ENCODE data around the gene DGKQ.

The DGKQ gene

DNA sequence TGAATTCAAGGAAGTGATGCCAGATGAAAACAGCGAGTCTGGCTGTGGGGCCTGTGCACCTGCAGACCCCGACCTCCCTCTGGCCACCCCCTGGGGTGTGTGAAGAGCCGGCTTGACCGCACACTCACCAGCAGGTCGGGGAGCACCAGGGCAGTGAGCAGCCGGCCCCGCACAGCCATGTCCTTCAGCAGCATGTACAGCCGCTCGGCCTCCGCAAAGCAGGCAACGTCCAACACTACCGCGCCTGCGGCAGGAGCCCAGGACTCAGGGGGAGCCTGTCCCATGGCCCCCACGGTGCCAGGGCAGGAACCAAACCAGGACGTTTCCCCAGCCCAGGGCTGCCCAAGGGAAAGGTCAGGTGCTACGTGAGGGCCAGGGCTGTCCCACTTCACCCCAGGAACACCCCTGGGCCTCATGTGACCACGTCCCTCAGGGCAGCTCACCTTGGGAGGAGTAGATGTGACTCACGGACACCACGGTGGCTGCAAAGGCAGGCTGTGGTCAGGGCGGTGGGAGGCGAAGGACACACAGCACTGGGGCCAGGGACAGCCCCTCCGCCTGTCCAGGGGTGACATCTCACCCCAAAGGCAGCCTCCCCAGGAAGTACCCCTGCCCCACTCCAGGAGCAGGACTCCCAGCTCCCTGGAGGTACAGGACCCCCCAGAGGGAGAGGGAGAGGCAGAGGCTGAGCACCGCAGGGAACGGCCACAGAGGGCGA is 8.2 kb downstream of the DGKQ start:
- no peaks in the 10 kb centered on the region for H3K4me1 Mint-ChIP-seq (ENCODE audit: low read depth)
- no peaks in the 10 kb centered on the region for H3K27me3 Mint-ChIP-seq
- H3K4me3 Mint-ChIP-seq = no peak overlapping the region
- H3K27ac Mint-ChIP-seq = no peak overlapping the region
- no peaks in the 10 kb centered on the region for H3K36me3 Mint-ChIP-seq (ENCODE audit: low read depth)
- H3K9me3 Mint-ChIP-seq = no peaks in the 10 kb centered on the region

DNA sequence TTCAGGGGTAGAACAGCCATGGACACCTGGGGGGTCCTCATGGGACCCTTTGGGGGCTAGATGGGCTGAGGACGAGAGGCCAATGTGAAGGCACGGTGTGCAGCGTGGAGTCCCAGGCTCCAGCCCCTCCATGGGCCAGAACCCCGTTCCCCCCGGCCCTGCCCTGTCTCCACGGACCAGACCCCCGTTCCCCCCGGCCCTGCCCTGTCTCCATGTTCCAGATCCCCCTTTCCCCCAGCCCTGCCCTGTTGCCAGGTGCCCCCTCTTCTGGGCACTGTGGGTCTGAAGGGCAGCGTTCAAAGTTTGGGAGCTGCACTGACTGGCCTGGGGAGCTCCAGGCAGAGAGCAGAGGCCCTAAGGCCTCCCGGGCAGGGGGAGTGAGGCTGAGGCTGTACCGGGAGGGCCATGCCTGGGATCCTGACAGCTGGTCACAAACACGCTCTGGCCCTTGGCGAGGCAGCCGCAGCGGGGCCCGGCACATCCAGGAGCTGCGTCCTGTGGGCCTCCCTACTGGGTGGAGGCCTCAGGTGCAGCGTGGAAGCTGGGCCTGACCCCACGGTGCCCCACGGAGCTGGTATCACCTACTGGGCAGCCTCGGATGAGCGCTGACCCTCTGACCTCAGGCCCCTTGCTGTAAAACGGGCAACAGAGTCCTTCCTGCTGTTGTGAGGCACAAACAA is 8.9 kb downstream of the DGKQ start:
- Mint-ChIP-seq H3K9me3 (no peaks in the 10 kb centered on the region), H3K36me3 (ENCODE audit: low read depth) (no peaks in the 10 kb centered on the region), H3K4me3 (no peak overlapping the region), H3K4me1 (ENCODE audit: low read depth) (no peaks in the 10 kb centered on the region), H3K27ac (no peak overlapping the region), H3K27me3 (no peaks in the 10 kb centered on the region)

DNA sequence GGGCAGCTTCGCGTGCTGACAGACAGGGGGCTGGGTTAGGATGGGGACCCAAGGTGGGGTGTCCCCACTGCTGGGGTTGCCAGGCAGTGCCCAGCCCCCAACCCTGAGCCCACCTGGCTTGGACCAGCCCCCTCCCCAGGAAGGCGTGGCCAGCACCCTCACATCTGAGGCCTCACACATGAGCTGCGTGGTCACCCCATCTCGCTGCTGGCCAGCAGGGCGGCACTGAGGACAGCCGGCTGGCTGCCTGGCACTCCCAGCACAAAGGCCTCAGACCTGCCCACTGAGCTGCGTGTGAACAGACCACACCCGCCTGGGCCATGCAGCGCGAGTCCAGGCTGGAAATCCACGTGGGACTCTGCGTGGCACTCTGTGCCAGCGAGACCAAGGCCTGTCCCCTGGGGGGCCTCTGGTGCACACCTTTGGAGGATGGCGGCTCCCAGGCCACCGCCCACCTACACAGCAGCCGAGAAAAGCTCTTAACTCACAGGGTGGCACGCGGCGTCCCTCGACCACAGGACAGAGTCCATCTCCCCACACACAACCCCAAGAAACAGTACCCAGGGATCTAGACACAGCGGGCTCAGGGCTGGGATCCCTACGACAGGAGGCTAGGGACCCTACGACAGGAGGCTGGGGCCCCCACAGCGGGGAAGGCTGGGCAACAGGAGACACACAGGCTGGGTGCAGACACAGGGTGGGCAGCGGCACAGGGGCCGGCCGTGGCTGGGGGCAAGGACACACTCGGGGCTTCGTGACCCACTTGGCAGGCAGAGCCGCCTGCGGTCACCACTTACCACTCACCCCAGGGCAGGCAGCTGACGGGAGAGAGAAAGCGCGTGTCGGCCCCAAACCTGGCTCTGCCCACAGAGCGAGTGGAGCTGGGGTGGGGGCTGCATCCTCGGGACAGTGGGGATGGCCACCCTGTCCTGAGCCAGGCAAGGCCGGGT is 9.8 kb downstream of the DGKQ start:
- no peaks in the 10 kb centered on the region for H3K9me3 Mint-ChIP-seq
- H3K36me3 Mint-ChIP-seq (ENCODE audit: low read depth) = no peaks in the 10 kb centered on the region
- no peaks in the 10 kb centered on the region for H3K4me1 Mint-ChIP-seq (ENCODE audit: low read depth)
- H3K4me3 Mint-ChIP-seq = no peak overlapping the region
- H3K27ac Mint-ChIP-seq = no peak overlapping the region
- H3K27me3 Mint-ChIP-seq = no peaks in the 10 kb centered on the region

DNA sequence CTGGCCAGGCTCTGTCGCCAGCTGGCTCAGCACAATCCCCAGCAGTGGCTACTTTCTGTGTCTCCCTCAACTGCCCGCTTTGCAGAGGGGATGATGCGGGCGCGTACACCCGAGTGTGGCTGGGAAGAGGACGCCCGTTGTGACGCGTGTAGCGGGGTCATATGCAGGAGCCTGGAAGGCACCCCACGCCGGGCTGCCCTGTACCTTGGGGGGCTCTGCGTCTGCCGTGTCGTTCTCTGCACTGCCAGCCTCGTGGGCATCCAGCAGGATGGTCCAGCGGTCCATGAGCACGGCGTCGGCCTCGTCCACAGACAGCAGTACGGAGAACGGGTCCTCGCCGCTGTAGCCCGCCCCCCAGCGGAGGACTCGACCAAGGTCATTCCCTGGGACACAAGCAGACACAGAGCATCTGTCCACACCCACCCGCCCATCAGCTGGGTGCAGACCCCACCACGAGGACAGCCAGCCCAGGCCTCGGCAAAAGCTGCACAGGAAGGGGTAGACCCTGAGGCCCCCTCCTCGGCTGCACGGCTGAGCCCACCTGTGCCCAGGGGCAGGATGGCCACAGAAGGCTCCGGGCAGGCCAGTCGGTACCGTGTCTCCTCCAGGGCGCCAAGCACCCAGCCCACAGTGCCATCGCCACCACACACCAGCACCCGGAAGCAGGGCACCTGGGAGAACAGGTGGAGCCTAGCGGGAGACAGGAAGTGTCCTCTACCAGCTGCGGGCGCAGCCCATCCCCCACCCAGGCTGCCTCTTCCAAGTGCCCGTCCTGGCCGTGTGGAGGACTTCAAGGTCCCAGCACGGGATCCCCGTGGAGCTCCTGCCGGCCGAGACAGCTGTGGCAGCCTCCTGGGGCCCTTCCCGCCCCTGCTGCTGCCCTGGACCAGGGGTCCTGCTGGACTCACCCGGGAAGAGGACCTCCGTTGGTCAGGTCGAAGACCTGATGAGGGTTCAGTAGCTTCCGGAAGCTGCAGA is 10.8 kb downstream of the DGKQ start:
- no peaks in the 10 kb centered on the region for H3K4me1 Mint-ChIP-seq (ENCODE audit: low read depth)
- H3K27ac Mint-ChIP-seq = no peak overlapping the region
- no peak overlapping the region for H3K4me3 Mint-ChIP-seq
- H3K27me3 Mint-ChIP-seq = no peaks in the 10 kb centered on the region
- no peaks in the 10 kb centered on the region for H3K9me3 Mint-ChIP-seq
- H3K36me3 Mint-ChIP-seq (ENCODE audit: low read depth) = no peaks in the 10 kb centered on the region

DNA sequence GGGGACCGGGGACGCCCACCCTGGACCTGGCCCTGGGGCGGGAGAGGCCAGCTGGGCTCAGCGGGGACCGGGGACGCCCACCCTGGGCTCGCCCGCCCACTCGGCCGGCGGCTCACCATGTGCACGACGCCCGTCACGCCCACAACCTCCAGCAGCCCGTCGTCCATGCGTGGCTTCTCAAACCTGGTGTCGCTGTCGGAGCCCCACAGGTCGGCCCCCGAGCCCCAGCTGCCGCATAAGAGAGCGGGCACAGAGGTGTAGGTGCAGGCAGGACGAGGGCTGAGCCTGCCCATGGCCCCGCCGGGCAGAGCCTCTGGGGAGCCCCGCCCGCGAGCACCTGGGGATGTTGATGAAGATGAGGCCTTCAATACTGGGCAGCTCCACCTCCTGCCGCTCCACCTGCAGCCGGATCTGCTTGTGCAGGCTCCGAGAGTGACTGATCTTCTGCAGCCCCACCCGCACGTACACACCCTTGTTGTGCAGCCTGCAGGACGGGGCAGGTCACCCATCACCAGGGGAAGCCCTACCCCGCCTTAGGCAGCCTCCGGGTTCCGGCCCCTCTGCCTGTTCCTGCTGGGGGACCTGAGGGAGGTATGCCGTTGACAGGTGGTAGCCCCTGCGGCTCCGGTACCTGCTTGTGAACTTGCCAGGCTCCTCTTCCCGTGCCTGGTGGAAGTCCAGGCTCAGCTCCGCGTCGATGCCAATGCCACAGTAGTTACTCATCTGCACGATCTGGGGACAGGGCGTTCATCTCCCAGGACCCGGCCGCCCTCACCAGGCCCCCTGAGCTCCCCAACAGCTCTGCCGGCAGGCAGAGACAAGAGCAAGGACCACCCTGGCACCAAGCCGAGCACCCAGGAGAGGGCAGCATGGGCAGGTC is 11.8 kb downstream of the DGKQ start:
- Mint-ChIP-seq H3K9me3 (no peaks in the 10 kb centered on the region), H3K4me3 (no peak overlapping the region), H3K4me1 (ENCODE audit: low read depth) (no peaks in the 10 kb centered on the region), H3K36me3 (ENCODE audit: low read depth) (no peaks in the 10 kb centered on the region), H3K27ac (no peak overlapping the region), H3K27me3 (no peaks in the 10 kb centered on the region)

DNA sequence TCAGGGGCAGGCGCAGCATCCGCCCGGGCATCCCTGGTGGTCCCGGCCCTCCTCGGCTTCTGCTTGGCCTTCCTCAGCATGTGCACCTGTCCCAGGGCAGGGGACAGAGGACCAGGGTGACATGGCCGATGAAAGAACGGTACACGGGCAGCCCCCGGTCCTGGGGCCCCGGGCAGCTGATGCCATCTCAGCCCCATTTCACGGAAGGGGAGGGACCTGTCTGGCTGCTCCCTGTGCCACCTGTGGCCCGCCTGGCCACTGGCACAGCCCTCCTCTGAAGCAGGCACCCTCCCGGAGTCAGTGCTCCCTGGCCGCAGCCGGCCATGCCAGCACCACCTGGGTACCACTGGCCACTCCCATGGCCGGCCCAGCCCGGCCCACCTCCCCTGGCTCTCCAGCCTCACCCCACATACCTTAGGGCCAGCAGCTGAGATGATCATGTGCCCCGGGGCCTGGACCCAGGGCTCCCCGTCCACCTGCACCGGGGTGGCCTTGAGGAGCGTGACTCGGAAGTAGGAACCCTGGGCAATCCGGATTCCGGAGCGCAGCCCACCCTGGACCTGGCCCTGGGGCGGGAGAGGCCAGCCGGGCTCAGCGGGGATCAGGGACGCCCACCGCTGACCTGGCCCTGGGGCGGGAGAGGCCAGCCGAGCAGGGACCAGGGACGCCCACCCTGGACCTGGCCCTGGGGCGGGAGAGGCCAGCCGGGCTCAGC is 12.6 kb downstream of the DGKQ start:
- H3K27ac Mint-ChIP-seq = no peak overlapping the region

DNA sequence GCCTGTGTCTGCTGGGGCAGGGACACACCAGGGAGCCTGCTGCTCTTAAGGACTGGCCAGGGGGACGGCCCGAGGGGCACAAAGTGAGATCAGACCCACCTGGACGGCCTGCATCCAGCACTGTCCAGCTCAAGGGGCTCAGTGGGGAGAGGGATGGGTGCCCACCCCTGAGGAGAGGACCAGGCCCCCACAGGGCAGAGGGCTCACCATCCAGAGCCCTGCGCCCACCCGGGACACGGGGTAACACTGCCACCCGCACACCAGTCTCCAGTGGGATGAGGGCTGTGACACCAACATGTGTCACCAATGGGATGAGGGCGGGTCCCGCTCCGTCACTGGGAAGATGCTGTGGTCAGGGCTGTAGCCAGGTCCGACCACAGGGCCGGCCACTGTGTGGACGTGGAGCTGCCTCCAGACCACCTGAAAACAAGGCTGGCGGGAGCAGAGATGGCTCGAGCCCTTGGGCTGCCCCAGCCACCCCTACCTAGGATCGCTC is 13.2 kb downstream of the DGKQ start:
- Mint-ChIP-seq H3K4me3 (no peak overlapping the region), H3K27me3 (no peaks in the 10 kb centered on the region), H3K36me3 (ENCODE audit: low read depth) (no peaks in the 10 kb centered on the region)

More for the DNA sequence above, 12.6 kb downstream of the DGKQ start:
- H3K4me3 Mint-ChIP-seq = no peak overlapping the region
- H3K4me1 Mint-ChIP-seq (ENCODE audit: low read depth) = no peaks in the 10 kb centered on the region
- no peaks in the 10 kb centered on the region for H3K36me3 Mint-ChIP-seq (ENCODE audit: low read depth)
- no peaks in the 10 kb centered on the region for H3K9me3 Mint-ChIP-seq
- no peaks in the 10 kb centered on the region for H3K27me3 Mint-ChIP-seq

DNA sequence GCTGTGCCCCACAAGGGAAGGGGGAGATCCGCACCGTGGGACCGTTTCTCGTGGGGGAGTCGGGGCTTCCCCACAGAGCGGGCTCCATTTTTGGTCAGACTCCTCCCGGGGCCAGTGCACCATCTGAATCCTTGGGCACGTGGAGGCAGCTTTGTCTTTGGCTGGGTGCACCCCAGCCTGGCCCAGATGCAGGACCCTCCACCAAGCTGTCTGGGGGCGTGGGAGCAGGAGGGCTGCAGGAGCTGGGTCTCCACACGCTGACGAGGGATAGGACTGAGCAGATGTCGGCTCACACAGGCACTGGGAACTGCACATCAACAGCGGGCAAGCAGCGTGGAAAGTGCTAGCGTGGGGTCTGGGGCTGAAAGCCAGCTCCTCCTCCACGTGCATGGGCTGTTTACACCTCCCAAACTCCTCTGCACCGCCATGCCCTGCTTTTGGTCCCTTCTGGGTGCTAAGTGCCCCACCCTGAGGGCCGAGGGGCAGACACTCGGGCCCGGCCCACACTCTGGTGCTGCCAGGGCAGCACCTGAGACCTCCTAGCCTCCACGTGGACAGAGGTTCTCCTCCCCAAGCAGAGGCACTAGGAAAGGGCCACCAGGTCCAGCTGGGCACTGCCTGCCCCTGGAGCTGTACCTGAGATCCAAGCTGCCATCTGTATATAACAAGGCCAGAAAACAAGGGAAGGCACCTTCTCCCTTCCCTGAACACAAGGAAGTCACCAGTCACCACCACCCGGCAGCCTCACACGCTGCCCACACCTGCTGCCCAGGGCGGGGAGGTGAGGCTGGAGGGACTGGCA is 13.8 kb downstream of the DGKQ start:
- Mint-ChIP-seq H3K4me1 (ENCODE audit: low read depth) (no peaks in the 10 kb centered on the region), H3K27ac (no peak overlapping the region), H3K36me3 (ENCODE audit: low read depth) (no peaks in the 10 kb centered on the region), H3K4me3 (no peak overlapping the region), H3K27me3 (no peaks in the 10 kb centered on the region), H3K9me3 (no peaks in the 10 kb centered on the region)

More for the DNA sequence above, 13.2 kb downstream of the DGKQ start:
- Mint-ChIP-seq H3K4me1 (ENCODE audit: low read depth) (no peaks in the 10 kb centered on the region), H3K27ac (no peak overlapping the region), H3K9me3 (no peaks in the 10 kb centered on the region)

DNA sequence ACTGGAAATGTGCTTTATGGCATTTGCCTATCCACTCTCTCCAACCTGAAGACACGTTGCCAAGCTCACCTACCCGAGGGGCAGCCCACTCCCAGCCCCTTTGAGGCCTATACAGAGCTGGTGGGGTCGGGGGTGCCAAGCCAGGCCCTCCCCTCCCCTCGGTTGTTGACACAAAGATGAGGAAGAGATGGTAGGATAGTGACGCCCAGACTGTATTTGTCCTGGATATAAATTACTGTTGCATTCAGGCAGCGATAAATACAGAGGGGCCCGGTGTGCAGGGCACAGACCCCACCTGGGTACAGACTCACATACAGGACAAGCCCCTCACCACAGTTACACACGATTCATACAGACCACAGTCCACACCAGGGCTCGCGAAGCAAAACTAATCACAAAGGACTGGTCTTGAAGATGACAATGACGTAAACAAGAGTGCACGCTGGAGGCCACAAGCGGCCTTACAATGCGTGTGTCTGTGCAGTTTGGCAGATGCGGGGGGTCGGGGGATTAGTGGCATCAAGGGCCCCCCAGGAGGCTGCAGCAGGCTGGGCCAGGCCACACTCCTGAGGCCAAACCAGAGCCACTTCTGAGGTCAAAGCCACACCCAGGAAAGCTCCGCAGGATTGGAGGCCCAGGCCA is 14.6 kb downstream of the DGKQ start:
- H3K27me3 Mint-ChIP-seq = no peaks in the 10 kb centered on the region
- no peaks in the 10 kb centered on the region for H3K4me1 Mint-ChIP-seq (ENCODE audit: low read depth)
- H3K4me3 Mint-ChIP-seq = no peak overlapping the region
- no peaks in the 10 kb centered on the region for H3K36me3 Mint-ChIP-seq (ENCODE audit: low read depth)
- no peak overlapping the region for H3K27ac Mint-ChIP-seq
- H3K9me3 Mint-ChIP-seq = no peaks in the 10 kb centered on the region

DNA sequence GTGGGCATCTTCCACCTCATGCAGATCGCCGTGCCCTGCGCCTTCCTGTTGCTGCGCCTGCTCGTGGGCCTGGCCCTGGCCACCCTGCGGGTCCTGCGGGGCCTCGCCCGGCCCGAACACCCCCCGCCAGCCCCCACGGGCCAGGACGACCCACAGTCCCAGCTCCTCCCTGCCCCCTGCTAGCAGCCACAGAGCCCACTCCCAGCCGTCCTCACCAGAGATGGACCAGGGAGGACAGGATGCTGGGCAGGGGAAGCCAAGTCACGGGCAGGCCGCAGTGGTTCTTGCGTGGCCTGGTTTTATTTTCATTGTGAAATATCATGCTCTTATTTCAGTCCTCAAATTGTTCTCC is 15.1 kb downstream of the DGKQ start:
- Mint-ChIP-seq H3K27me3 (no peaks in the 10 kb centered on the region), H3K4me3 (no peak overlapping the region), H3K9me3 (no peaks in the 10 kb centered on the region), H3K4me1 (ENCODE audit: low read depth) (no peaks in the 10 kb centered on the region), H3K27ac (no peak overlapping the region), H3K36me3 (ENCODE audit: low read depth) (no peaks in the 10 kb centered on the region)

DNA sequence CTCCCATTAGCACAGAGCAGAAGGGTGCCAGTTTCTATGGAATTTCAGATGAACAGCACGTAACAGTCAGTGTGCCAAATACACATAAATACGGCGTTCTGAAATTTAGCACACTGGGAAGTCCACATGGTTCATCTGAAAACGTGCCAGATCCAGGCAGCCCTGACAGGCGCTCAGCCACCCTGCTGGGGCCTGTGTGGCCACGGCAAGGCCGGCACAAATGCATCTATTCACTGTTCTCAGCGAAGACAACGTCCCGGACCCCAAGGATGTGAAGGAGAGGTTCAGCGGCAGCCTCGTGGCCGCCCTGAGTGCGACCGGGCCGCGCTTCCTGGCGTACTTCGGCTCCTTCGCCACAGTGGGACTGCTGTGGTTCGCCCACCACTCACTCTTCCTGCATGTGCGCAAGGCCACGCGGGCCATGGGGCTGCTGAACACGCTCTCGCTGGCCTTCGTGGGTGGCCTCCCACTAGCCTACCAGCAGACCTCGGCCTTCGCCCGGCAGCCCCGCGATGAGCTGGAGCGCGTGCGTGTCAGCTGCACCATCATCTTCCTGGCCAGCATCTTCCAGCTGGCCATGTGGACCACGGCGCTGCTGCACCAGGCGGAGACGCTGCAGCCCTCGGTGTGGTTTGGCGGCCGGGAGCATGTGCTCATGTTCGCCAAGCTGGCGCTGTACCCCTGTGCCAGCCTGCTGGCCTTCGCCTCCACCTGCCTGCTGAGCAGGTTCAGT is 15.6 kb downstream of the DGKQ start:
- Mint-ChIP-seq H3K4me1 (ENCODE audit: low read depth) (no peaks in the 10 kb centered on the region), H3K36me3 (ENCODE audit: low read depth) (no peaks in the 10 kb centered on the region)

More for the DNA sequence above, 15.6 kb downstream of the DGKQ start:
- Mint-ChIP-seq H3K9me3 (no peaks in the 10 kb centered on the region), H3K27me3 (no peaks in the 10 kb centered on the region), H3K4me3 (no peak overlapping the region), H3K27ac (no peak overlapping the region)

Data from stimulated activated naive CD8-positive, alpha-beta T cell treated with anti-CD3 and anti-CD28 coated beads, Interleukin-15, Interleukin-2, amounts not matched to agents 100 ng/mL and 50 ng/mL, for 24 hours (primary cell).